Osteoblast (primary cell): ENCODE data around the gene ATG7. TPM values are rescaled to one million over a fixed set of nuclear protein-coding genes. Genes with fewer than 3 reads are reported as not detected.
A peak's percentile ranks its signal among the peaks of the same experiment; 100 is the strongest.

Source experiments
- DNase-seq: peaks from one replicate; pipeline ENCODE4 v3.0.0; 2011; ENCODE audit warnings: low spot score, mixed read lengths; ENCODE audit not compliant: insufficient read length; ENCODE audit errors: missing footprints
- H2AFZ ChIP-seq: 2 replicates; pipeline ENCODE4 v1.6.0; 2011; ENCODE audit warnings: mild to moderate bottlenecking, low read length
- H3K27ac ChIP-seq: 2 replicates; pipeline ENCODE4 v1.5.1; 2011; ENCODE audit warnings: mild to moderate bottlenecking, low read depth, low read length, moderate library complexity
- H3K27me3 ChIP-seq: 2 replicates; pipeline ENCODE4 v1.6.0; 2012; ENCODE audit warnings: mild to moderate bottlenecking, control low read depth, inconsistent platforms, low read length, moderate library complexity; ENCODE audit not compliant: insufficient read depth
- H3K36me3 ChIP-seq: 2 replicates; pipeline ENCODE4 v1.5.1; 2011; ENCODE audit warnings: mild to moderate bottlenecking, low read length, control low read depth, moderate library complexity; ENCODE audit not compliant: insufficient read depth
- H3K4me1 ChIP-seq: 2 replicates; pipeline ENCODE4 v1.5.1; 2011; ENCODE audit warnings: mild to moderate bottlenecking, low read length, control low read depth, moderate library complexity; ENCODE audit not compliant: insufficient read depth
- H3K4me2 ChIP-seq: 2 replicates; pipeline ENCODE4 v1.6.0; 2011; ENCODE audit warnings: mild to moderate bottlenecking, low read length; ENCODE audit not compliant: insufficient read depth
- H3K4me3 ChIP-seq: fragments of 200-600 bp; sonication (generic); 3 replicates; pipeline ENCODE4 v1.5.1; 2012; ENCODE audit warnings: mild to moderate bottlenecking, low read length, inconsistent platforms; ENCODE audit not compliant: insufficient read depth
- H3K79me2 ChIP-seq: 2 replicates; pipeline ENCODE4 v1.6.0; 2012; ENCODE audit warnings: mild to moderate bottlenecking, low read length, control low read depth, inconsistent platforms; ENCODE audit not compliant: insufficient read depth
- H3K9me3 ChIP-seq: 2 replicates; pipeline ENCODE4 v1.5.1; 2011; ENCODE audit warnings: low read depth, low read length, control low read depth
- H4K20me1 ChIP-seq: 2 replicates; pipeline ENCODE4 v1.6.0; 2012; ENCODE audit warnings: mild to moderate bottlenecking, low read length, control low read depth; ENCODE audit not compliant: insufficient read depth
- small RNA-seq: library from RNA; depleted of rRNA; stranded (forward); fragments of <200 nt; gene quantifications from one replicate; pipeline ENCODE3, GENCODE V24; 2012
- total RNA-seq: library from RNA; depleted of rRNA; stranded (reverse); fragments of >200 nt; gene quantifications from 2 replicates; pipeline ENCODE4 v1.2.3, GENCODE V29; 2012
- TF ChIP-seq, protein P1 (sequence below): IDR thresholded peaks from 2 replicates; pipeline ENCODE4 v1.5.1; 2011; ENCODE audit warnings: mild to moderate bottlenecking, low read depth, low read length, moderate library complexity; ENCODE audit errors: extremely low read depth

The ATG7 gene
- total RNA-seq, 1 donor: 93.4 TPM

DNA sequence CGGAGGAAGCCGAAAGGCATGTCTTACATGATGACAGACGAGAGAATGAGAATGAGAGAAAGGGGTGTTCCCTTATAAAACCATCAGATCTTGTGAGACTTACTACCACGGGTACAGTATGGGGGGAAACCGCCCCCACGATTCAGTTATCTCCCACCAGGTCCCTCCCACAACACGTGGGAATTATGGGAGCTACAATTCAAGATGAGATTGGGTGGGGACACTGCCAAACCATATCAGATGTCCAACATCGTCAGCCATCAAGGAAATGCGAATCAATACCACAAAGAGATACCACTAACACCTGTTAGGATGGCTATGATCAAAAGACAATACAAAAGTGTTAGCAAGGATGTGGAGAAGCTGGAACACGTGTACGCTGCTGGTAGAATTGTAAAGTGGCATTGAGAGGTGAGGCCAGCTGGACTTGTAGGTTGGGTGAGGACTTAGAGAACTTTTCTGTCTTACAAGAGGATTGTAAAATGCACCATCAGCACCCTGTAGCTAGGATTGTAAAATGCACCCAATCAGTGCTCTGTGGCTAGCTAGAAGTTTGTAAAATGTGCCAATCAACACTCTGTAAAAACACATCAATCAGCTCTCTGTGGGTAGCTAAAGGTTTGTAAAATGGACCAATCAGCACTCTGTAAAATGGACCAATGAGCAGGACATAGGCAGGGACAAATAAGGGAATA, 334.0 kb downstream of the ATG7 start:
- peaks cover 76% of the 10 kb centered on the region for H3K4me1 ChIP-seq
- H3K36me3 ChIP-seq: peaks cover 15% of the 10 kb centered on the region
- H3K4me3 ChIP-seq: no peak overlapping the region
- H4K20me1 ChIP-seq: peaks cover 2% of the 10 kb centered on the region
- no peak overlapping the region for H2AFZ ChIP-seq
- no peaks in the 10 kb centered on the region for H3K27me3 ChIP-seq
- H3K27ac ChIP-seq: peak overlapping the region; percentile 95
- H3K4me2 ChIP-seq: no peak overlapping the region
- peaks cover 87% of the 10 kb centered on the region for H3K79me2 ChIP-seq
- H3K9me3 ChIP-seq: no peaks in the 10 kb centered on the region
- no peak for DNase-seq
- TF ChIP-seq, protein P1, sequence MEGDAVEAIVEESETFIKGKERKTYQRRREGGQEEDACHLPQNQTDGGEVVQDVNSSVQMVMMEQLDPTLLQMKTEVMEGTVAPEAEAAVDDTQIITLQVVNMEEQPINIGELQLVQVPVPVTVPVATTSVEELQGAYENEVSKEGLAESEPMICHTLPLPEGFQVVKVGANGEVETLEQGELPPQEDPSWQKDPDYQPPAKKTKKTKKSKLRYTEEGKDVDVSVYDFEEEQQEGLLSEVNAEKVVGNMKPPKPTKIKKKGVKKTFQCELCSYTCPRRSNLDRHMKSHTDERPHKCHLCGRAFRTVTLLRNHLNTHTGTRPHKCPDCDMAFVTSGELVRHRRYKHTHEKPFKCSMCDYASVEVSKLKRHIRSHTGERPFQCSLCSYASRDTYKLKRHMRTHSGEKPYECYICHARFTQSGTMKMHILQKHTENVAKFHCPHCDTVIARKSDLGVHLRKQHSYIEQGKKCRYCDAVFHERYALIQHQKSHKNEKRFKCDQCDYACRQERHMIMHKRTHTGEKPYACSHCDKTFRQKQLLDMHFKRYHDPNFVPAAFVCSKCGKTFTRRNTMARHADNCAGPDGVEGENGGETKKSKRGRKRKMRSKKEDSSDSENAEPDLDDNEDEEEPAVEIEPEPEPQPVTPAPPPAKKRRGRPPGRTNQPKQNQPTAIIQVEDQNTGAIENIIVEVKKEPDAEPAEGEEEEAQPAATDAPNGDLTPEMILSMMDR: no peak

DNA sequence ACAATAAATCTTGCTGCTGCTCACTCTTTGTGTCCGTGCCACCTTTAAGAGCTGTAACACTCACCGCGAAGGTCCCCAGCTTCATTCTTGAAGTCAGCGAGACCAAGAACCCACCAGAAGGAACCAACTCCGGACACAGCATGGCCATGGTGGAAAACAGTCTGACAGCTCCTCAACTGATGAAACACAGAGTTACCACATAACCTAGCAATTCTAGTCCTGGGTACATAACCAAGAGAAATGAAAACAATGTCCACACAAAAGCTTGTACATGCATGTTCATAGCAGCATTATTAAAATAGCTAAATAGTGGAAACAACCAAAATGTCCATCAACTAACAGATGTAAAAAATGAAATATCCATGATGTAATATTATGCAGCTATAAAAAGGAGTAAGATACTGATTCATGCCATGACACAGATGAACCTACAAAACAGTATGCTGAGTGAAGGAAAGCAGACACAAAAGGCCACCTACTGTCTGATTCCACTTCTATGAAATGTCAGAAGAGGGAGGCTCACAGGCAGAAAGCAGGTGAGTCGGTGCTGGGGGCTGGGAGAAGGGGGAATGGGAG, 334.8 kb downstream of the ATG7 start:
- H3K9me3 ChIP-seq: no peaks in the 10 kb centered on the region
- H3K27ac ChIP-seq: peak overlapping the region; percentile 95
- peaks cover 92% of the 10 kb centered on the region for H3K79me2 ChIP-seq
- H3K4me2 ChIP-seq: no peak overlapping the region
- peaks cover 7% of the 10 kb centered on the region for H4K20me1 ChIP-seq
- TF ChIP-seq, protein P1: no peak
- peaks cover 12% of the 10 kb centered on the region for H3K36me3 ChIP-seq
- H3K4me3 ChIP-seq: no peak overlapping the region
- H2AFZ ChIP-seq: no peak overlapping the region
- H3K4me1 ChIP-seq: peaks cover 76% of the 10 kb centered on the region
- DNase-seq: no peak
- no peaks in the 10 kb centered on the region for H3K27me3 ChIP-seq

Small RNAs within 50 kb of the gene (small RNA-seq; reads per million reads assigned to genes)
- gene AC022001.1: 0.52 reads per million
- gene AC026185.1: not detected
- gene AC083855.1: not detected

Other genes starting within 250 kb of the ATG7 start
- 9.8 and 12.4 TPM in 2 replicates for gene HRH1, start 117.9 kb upstream of the ATG7 start, total RNA-seq